ENCODE measurements around the gene ATP2B3. TPM values are rescaled to one million over a fixed set of nuclear protein-coding genes. Genes with fewer than 3 reads are reported as not detected.
A peak's percentile ranks its signal among the peaks of the same experiment; 100 is the strongest.

Gene ATP2B3
- total and polyA plus RNA-seq, 2 experiments from 2014 or later, result 0.17 TPM; not detected in 1

DNA sequence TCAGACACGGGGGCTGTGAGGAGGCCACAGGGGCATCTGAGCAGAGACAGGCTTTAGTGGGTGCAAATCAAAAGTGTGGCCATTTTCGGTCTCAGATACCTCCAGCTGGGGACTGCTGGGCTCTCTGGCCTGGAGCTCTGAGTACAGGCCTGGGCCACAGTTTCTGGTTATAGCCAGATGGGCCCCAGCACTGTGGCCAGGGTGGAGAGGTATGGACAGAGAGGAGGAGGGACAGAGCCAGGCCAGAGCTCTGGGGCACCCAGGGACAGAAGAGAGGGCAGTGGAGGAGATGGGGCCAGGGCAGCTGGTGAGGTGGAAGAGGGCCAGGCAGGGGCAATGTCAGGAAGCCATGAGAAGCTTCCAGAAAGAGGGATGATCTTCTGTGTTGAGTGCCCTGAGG, 61.4 kb downstream of the ATP2B3 start (continued):
- TF ChIP-seq, protein P1, sequence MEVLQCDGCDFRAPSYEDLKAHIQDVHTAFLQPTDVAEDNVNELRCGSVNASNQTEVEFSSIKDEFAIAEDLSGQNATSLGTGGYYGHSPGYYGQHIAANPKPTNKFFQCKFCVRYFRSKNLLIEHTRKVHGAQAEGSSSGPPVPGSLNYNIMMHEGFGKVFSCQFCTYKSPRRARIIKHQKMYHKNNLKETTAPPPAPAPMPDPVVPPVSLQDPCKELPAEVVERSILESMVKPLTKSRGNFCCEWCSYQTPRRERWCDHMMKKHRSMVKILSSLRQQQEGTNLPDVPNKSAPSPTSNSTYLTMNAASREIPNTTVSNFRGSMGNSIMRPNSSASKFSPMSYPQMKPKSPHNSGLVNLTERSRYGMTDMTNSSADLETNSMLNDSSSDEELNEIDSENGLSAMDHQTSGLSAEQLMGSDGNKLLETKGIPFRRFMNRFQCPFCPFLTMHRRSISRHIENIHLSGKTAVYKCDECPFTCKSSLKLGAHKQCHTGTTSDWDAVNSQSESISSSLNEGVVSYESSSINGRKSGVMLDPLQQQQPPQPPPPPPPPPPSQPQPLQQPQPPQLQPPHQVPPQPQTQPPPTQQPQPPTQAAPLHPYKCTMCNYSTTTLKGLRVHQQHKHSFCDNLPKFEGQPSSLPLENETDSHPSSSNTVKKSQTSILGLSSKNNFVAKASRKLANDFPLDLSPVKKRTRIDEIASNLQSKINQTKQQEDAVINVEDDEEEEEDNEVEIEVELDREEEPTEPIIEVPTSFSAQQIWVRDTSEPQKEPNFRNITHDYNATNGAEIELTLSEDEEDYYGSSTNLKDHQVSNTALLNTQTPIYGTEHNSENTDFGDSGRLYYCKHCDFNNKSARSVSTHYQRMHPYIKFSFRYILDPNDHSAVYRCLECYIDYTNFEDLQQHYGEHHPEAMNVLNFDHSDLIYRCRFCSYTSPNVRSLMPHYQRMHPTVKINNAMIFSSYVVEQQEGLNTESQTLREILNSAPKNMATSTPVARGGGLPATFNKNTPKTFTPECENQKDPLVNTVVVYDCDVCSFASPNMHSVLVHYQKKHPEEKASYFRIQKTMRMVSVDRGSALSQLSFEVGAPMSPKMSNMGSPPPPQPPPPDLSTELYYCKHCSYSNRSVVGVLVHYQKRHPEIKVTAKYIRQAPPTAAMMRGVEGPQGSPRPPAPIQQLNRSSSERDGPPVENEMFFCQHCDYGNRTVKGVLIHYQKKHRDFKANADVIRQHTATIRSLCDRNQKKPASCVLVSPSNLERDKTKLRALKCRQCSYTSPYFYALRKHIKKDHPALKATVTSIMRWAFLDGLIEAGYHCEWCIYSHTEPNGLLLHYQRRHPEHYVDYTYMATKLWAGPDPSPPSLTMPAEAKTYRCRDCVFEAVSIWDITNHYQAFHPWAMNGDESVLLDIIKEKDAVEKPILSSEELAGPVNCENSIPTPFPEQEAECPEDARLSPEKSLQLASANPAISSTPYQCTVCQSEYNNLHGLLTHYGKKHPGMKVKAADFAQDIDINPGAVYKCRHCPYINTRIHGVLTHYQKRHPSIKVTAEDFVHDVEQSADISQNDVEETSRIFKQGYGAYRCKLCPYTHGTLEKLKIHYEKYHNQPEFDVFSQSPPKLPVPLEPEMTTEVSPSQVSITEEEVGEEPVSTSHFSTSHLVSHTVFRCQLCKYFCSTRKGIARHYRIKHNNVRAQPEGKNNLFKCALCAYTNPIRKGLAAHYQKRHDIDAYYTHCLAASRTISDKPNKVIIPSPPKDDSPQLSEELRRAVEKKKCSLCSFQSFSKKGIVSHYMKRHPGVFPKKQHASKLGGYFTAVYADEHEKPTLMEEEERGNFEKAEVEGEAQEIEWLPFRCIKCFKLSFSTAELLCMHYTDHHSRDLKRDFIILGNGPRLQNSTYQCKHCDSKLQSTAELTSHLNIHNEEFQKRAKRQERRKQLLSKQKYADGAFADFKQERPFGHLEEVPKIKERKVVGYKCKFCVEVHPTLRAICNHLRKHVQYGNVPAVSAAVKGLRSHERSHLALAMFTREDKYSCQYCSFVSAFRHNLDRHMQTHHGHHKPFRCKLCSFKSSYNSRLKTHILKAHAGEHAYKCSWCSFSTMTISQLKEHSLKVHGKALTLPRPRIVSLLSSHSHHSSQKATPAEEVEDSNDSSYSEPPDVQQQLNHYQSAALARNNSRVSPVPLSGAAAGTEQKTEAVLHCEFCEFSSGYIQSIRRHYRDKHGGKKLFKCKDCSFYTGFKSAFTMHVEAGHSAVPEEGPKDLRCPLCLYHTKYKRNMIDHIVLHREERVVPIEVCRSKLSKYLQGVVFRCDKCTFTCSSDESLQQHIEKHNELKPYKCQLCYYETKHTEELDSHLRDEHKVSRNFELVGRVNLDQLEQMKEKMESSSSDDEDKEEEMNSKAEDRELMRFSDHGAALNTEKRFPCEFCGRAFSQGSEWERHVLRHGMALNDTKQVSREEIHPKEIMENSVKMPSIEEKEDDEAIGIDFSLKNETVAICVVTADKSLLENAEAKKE (CRISPR knock-in tag; IDR thresholded peaks at IDR 0.05), result no peak
- TF ChIP-seq STAT1 (IDR thresholded peaks at IDR 0.05; ENCODE audit: unreplicated experiment) (no peak), EZH2phosphoT487 (IDR thresholded peaks at IDR 0.05; ENCODE audit: unreplicated experiment) (no peak), JUNB (IDR thresholded peaks at IDR 0.05; ENCODE audit: unreplicated experiment) (no peak), CREB1 (CRISPR knock-in tag; IDR thresholded peaks at IDR 0.05; ENCODE audit: low read depth) (no peak)

DNA sequence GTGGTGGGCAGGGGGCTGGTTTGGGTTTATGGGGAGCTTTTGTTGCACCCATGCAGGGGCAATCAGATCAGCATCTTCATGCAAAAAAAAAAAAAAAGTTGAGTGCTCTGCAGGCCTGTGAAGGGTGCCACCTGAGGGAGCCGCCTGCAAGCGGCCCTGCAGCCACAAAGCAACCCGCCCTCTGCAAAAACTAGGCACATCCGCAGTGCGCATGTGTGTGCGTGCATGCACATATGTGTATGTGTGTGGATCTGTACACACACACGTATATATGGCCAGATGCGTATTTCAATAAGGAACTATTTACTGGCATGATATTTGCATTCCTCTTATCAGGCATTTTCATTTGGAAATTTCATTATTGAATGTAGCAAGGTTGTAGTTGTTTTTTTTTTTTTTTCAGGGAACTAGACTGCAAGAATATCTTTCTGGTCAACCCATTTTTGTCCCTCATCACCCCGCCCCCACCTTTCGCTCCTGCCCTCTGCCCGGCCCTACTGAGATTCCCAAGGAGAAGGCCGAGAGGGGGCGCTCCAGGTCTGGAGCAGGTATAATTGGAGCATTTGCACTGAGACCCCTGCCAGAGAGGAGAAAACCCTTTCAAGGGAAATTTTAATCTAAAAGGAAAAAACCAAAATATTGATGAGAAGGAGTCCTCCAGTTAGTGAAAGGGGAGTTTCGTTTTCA, 63.4 kb downstream of the ATP2B3 start:
- no peaks in the 10 kb centered on the region for H3K36me3 Mint-ChIP-seq (ENCODE audit: low read depth)
- H2AFZ ChIP-seq, result no peak overlapping the region
- H3K27me3 Mint-ChIP-seq (ENCODE audit: insufficient read depth, low read depth, poor library complexity), result peaks cover 2% of the 10 kb centered on the region
- H3K4me1 ChIP-seq (ENCODE audit: insufficient read depth), result no peaks in the 10 kb centered on the region
- H3K4me1 Mint-ChIP-seq, result peaks cover 23% of the 10 kb centered on the region
- H3F3A ChIP-seq (replicated peaks; ENCODE audit: low read depth), result no peaks in the 10 kb centered on the region
- H3K4me3 Mint-ChIP-seq, result no peak overlapping the region
- H3K4me3 ChIP-seq, result no peak overlapping the region
- no peak overlapping the region for H3K4me2 ChIP-seq
- H3K9me3 Mint-ChIP-seq, result no peaks in the 10 kb centered on the region
- no peaks in the 10 kb centered on the region for H3K27me3 ChIP-seq (ENCODE audit: insufficient read depth)
- no peak overlapping the region for H3K27ac Mint-ChIP-seq
- no peaks in the 10 kb centered on the region for H3K36me3 ChIP-seq (ENCODE audit: insufficient read depth)
- H4K20me1 ChIP-seq (replicated peaks; ENCODE audit: insufficient read depth), result no peaks in the 10 kb centered on the region
- H3K9me2 ChIP-seq (ENCODE audit: insufficient read depth), result no peaks in the 10 kb centered on the region
- no peak overlapping the region for H3K27ac ChIP-seq (ENCODE audit: low read depth)
- no peaks in the 10 kb centered on the region for H3K79me2 ChIP-seq (replicated peaks; ENCODE audit: insufficient read depth)
- peak; percentile 62 for ATAC-seq
- peak; percentile 74 for DNase-seq (ENCODE audit: low spot score)
- TF ChIP-seq POLR2AphosphoS5 (IDR thresholded peaks at IDR 0.05; ENCODE audit: low read depth), result no peak
- TF ChIP-seq, protein P1 (CRISPR knock-in tag; IDR thresholded peaks at IDR 0.05), result no peak
- TF ChIP-seq, protein P2, sequence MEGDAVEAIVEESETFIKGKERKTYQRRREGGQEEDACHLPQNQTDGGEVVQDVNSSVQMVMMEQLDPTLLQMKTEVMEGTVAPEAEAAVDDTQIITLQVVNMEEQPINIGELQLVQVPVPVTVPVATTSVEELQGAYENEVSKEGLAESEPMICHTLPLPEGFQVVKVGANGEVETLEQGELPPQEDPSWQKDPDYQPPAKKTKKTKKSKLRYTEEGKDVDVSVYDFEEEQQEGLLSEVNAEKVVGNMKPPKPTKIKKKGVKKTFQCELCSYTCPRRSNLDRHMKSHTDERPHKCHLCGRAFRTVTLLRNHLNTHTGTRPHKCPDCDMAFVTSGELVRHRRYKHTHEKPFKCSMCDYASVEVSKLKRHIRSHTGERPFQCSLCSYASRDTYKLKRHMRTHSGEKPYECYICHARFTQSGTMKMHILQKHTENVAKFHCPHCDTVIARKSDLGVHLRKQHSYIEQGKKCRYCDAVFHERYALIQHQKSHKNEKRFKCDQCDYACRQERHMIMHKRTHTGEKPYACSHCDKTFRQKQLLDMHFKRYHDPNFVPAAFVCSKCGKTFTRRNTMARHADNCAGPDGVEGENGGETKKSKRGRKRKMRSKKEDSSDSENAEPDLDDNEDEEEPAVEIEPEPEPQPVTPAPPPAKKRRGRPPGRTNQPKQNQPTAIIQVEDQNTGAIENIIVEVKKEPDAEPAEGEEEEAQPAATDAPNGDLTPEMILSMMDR (conservative IDR thresholded peaks at IDR 0.05; ENCODE audit: low read depth in 2 of 2), result peak; percentile 67 to 69

All from GM23338 (cell line).